ENCODE results near the gene CDH12.

- TF ChIP-seq, protein P1, sequence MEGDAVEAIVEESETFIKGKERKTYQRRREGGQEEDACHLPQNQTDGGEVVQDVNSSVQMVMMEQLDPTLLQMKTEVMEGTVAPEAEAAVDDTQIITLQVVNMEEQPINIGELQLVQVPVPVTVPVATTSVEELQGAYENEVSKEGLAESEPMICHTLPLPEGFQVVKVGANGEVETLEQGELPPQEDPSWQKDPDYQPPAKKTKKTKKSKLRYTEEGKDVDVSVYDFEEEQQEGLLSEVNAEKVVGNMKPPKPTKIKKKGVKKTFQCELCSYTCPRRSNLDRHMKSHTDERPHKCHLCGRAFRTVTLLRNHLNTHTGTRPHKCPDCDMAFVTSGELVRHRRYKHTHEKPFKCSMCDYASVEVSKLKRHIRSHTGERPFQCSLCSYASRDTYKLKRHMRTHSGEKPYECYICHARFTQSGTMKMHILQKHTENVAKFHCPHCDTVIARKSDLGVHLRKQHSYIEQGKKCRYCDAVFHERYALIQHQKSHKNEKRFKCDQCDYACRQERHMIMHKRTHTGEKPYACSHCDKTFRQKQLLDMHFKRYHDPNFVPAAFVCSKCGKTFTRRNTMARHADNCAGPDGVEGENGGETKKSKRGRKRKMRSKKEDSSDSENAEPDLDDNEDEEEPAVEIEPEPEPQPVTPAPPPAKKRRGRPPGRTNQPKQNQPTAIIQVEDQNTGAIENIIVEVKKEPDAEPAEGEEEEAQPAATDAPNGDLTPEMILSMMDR (IDR thresholded peaks at IDR 0.05 in 2 of 3, conservative IDR thresholded peaks at IDR 0.05 in 1 of 3; ENCODE audit: borderline replicate concordance in 1 of 3, insufficient read depth in 1 of 3, low read depth in 2 of 3, low read length in 2 of 3) = no peak
- TF ChIP-seq CBX3 (IDR thresholded peaks at IDR 0.05; ENCODE audit: low read depth) = no peak
- TF ChIP-seq ZNF274 (IDR thresholded peaks at IDR 0.05; ENCODE audit: low read depth, low read length) = no peak
- no peak for TF ChIP-seq POLR2A (IDR thresholded peaks at IDR 0.05; ENCODE audit: borderline replicate concordance, extremely low read depth, insufficient read depth, insufficient read length)
- TF ChIP-seq ATF3 (IDR thresholded peaks at IDR 0.05) = no peak
- no peak for TF ChIP-seq EGR1 (IDR thresholded peaks at IDR 0.05; ENCODE audit: low read depth)
- TF ChIP-seq EZH2 (IDR thresholded peaks at IDR 0.05) = no peak
- TF ChIP-seq, protein P2, sequence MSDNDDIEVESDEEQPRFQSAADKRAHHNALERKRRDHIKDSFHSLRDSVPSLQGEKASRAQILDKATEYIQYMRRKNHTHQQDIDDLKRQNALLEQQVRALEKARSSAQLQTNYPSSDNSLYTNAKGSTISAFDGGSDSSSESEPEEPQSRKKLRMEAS (IDR thresholded peaks at IDR 0.05) = no peak
- no peak for TF ChIP-seq RAD21 (IDR thresholded peaks at IDR 0.05; ENCODE audit: low read depth)
- no peak for TF ChIP-seq TCF7L2 (IDR thresholded peaks at IDR 0.05; ENCODE audit: borderline replicate concordance, extremely low read depth, insufficient read depth, insufficient read length)
Measured at GRCh38 chr5:21723500-21723899, 1129.6 kb downstream of the CDH12 start.
